Measurements from ENCODE around the gene ADAM12.

DNA sequence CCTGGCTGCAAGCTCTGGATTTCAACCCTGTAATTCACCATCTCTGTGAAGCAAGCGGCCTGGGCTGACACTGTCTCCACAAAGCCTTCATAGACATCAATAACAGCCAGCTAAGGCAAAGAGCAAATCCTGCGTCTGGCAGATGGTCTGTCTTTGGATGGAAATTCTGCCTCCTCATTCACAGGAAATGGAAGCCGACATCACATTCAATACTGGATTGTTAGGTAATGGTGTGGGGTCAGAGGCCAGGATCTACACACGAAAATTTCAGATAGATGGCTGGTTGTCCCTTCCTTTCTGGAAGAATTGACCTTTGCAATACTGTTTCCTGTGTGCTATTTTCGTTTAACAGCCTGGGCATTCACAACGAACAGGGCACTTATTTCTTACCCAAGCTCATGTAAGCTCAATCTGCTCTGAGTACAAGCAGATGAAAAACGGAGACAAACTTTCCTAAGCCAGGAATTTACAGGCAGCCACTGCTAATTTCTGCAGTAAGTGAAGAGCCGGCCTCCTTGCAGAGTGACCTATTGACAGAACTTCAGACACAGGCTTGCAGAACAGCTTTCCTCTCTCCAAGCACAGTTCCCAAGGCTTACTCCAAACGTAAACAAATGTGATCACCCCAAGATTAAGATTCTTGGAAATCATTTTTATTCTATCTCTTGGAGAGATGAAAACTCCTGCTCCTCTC is 3.1 kb upstream of the ADAM12 start:
- TF ChIP-seq, protein P1, sequence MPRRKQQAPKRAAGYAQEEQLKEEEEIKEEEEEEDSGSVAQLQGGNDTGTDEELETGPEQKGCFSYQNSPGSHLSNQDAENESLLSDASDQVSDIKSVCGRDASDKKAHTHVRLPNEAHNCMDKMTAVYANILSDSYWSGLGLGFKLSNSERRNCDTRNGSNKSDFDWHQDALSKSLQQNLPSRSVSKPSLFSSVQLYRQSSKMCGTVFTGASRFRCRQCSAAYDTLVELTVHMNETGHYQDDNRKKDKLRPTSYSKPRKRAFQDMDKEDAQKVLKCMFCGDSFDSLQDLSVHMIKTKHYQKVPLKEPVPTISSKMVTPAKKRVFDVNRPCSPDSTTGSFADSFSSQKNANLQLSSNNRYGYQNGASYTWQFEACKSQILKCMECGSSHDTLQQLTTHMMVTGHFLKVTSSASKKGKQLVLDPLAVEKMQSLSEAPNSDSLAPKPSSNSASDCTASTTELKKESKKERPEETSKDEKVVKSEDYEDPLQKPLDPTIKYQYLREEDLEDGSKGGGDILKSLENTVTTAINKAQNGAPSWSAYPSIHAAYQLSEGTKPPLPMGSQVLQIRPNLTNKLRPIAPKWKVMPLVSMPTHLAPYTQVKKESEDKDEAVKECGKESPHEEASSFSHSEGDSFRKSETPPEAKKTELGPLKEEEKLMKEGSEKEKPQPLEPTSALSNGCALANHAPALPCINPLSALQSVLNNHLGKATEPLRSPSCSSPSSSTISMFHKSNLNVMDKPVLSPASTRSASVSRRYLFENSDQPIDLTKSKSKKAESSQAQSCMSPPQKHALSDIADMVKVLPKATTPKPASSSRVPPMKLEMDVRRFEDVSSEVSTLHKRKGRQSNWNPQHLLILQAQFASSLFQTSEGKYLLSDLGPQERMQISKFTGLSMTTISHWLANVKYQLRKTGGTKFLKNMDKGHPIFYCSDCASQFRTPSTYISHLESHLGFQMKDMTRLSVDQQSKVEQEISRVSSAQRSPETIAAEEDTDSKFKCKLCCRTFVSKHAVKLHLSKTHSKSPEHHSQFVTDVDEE (CRISPR knock-in tag; IDR thresholded peaks at IDR 0.05): no peak
- TF ChIP-seq ZNF8 (CRISPR knock-in tag; IDR thresholded peaks at IDR 0.05) (no peak), CSDC2 (CRISPR knock-in tag; IDR thresholded peaks at IDR 0.05) (no peak), RARB (CRISPR knock-in tag; IDR thresholded peaks at IDR 0.05) (no peak)
